ENCODE measurements around the gene ABR. TPM values are rescaled to one million over a fixed set of nuclear protein-coding genes. Genes with fewer than 3 reads are reported as not detected.

The ABR gene
- total RNA-seq, 1 experiment from 2014 or later = 19.0 TPM

Small RNA genes lying within 50 kb of the gene (small RNA-seq; reads per million reads assigned to genes)
- 0 reads per million in 2 experiments for gene AC016292.2
- 0 reads per million in 2 experiments for gene MIR3183
- 0 reads per million in 2 experiments for gene RF00017

Other genes with a start within 250 kb of the ABR start
- 12.3 and 13.7 TPM in 2 replicates for gene NXN, start 200.2 kb downstream of the ABR start, total RNA-seq (2014; rRNA removed; shearing (Covaris generic))
- 18.5 and 21.1 TPM in 2 replicates for gene TIMM22, start 182.9 kb downstream of the ABR start, total RNA-seq (2014; rRNA removed; shearing (Covaris generic))
- not detected in 2 replicates for gene BHLHA9, start 90.5 kb upstream of the ABR start, total RNA-seq (2014; rRNA removed; shearing (Covaris generic))
- not detected in 2 replicates for gene TRARG1, start 99.7 kb upstream of the ABR start, total RNA-seq (2014; rRNA removed; shearing (Covaris generic))
- 417 and 518 TPM in 2 replicates for gene YWHAE, start 220.2 kb upstream of the ABR start, total RNA-seq (2014; rRNA removed; shearing (Covaris generic))

Data from NCI-H460 (cell line).